Stimulated activated CD4-positive, alpha-beta T cell treated with anti-CD3 and anti-CD28 coated beads, Interleukin-2, amount 100 ng/mL, for 24 hours (primary cell): ENCODE data around the gene THEM4.
"Not testable (repeated sequence)": the region's sequence is repeated elsewhere in the genome, so short reads cannot be mapped to it uniquely, and the experiment has no call there.

Experiments
- DNase-seq, 2 donors: peaks; one replicate each; pipeline ENCODE4 v3.0.0-alpha.2; 2020

Gene THEM4

DNA sequence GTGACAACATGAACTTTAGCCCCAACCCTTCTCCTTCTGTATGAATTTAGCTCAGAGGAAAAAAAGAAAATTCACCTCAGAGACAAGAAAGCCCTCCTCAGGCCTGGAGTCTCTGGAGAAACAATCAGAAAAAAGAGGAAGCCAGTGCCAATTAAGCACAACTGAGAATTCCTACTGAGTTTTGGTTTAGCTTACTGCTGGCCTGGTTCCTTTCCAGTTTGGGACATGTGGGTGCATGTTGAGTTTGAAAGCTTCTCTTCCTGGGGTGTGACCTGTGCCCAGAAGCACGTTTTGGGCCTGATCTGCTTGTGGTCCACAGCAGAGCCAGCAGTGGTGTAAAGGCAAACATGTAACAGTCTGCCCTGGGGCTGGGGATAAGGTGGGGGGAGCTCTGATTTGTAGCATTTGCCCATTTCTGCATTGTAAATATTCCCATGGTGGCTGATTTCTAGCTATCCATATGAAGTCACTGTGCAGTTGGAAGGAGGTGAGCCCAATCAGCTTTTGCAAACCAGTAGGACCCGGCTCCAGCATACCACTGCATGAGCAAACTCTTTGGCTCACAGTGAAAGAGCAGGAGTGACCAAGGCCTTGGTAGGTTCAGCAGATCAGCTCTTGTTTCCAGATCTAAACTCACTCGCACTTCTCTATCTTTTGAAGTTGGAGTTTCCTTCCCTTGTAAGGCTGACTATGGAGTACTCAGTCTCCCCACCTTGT lies 51.1 kb downstream of the THEM4 start:
- DNase-seq = no peak

DNA sequence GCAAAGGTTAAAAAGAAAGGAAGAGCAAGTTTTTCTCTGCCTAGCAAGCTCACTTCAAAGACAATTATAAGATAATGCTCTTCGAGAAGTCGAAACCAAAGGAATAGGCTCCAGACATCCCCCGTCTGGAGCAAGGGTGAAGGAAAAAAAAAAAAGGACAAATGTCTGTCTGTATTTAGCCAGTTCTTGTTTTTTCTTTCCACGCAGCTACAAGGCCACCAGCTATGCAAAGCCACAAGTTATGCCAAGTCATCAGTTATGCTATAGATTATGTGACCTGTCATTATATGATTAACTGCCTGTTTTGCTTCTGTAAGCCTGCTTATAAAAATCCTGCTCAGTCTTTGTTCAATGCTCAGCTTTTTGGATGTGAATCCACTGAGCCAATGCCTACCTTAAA lies 53.4 kb downstream of the THEM4 start:
- DNase-seq = no peak

DNA sequence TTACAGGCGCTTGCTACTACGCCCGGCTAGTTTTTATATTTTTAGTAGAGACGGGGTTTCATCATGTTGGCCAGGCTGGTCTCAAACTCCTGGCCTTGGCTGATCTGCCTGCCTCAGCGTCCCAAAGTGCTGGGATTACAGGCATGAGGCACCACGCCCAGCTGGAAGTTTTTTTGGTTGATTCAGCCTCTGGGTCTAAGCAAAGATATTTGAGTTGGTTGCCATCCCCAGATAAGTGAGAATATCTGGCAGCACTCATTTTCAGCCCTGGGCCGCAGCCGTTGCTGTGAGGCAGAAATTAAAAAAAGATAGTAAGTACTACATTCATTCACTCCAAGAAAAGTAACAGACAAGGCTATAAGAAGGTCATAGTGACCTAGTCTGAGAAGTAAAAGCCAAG lies 53.8 kb downstream of the THEM4 start:
- DNase-seq = not testable (repeated sequence)

DNA sequence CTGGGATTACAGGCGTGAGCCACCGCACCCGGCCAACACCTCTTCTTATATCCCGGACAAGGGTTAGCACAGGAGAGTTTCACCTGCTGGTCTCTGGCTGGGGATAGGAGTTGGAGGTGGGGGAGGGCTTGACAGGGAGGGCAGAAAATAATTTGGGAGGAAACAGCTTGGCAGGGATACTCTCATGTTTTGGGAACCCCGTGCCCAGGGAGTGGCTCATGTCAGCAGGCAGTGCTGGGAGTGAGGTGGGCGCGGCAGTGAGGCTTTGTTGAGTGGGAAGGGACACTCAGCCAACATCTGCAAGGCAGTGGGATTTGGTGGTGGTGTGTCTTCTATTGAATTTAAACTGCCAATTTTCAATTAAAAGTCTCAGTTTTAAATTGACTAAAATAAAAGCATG lies 54.7 kb downstream of the THEM4 start:
- DNase-seq = no peak

DNA sequence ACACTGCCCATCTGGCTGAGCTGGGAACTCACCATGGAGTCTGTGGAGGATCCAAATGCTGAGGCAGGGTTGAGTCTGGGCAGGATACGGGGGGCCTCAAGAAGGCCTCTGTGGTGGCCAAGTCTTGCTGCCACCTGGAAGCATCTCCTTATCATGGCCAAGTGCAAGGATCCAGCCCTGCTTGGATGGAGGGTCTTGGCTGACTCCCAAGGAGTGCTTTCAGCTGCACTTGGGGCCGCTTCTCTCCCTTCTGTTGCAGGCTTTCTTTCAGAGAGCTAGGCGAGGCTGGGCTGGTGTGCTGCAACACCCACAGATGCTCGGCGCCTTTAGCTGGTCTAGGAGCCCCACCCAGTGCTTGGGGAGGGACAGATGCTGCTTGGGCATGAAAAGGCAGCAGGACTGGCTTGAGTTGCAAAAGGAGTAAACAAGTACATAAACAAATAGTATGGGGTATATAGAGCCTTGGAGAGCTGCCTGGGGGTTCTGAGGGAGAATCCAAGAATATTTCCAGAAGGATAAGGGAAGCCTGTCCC lies 55.8 kb downstream of the THEM4 start, which contains the start of gene THEM5:
THEM5 (minus strand) TSS at position 302 of the 533 bp plus-strand sequence; CDS start at position 155, 147 bp downstream.
- no peak for DNase-seq

DNA sequence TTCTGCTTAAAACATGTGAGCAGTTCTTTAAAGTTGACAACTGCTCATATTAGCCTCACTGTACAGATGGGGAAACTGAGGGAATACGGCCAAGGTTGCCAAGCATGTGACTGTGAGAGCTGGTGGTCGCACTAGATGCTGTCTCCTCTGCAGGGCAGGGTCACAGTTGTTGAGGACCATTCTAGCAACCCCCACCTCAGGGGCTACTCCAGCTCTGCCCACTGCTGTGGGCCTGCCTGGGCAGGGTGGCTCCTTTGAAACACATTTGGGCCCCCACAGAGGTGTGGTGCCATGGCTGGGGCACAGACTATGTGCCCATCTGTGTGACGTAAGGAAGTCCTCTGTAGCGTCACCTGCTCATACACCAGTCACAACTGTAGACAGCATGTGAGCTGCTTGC lies 56.6 kb downstream of the THEM4 start:
- DNase-seq = no peak

DNA sequence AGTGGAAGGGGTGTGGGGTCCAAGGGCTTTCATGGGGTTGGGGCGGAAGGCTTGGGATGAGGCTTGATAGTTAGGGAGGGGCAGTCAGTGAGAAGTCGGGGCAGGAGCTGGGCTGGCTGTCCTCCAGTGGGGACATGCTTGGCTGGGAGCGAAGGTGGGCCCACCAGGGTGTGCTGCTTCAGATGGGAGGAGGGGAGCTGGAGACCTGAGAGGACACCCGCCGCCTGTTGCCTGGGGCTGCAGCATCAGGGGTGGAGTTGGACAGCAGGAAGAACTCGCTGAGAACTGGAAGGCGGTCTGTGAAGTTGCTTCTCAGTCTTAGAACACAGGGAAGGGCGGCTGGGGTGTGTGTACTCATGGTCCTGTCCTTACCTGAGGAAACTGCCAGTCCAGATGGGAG lies 57.4 kb downstream of the THEM4 start:
- peak in 1 of 2 donors; percentile 16 for DNase-seq

DNA sequence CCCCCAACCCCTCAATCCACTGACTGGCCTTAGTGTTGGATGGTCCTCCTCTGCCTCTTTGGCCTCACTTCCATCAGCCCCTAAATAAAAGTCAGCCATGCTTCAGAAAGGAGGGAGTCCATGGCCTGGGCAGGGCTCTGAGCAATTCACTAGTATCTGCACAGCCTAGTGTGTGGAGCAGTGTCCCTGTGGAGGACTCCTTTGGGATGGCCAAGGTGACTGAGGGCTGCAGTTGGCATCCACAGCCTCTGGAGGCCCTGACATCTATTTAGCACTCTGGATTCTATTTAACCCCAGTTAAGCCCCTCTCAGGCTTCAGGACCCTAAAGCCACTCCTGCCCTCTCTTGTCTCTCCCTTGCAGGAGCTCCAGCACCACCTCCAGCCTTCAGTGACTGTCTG lies 59.4 kb downstream of the THEM4 start:
- no peak for DNase-seq

DNA sequence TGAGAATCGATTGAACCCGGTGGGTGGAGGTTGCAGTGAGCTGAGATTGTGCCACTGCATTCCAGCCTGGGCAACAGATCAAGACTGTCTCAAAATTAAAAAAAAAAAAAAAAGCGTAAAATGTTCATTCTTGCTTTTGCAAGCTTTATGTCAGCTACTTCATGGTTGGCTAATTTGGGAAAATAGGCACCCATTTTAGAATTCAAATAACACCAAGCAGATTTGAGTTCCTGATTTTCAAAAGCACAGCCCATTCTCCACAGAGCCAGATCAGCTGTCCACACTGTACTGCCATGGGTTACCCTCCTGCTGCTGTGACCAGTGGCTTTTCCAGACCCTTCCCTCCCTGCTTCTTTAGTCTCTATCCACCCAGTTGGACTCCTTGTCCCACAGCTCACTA lies 60.2 kb downstream of the THEM4 start:
- DNase-seq = no peak

DNA sequence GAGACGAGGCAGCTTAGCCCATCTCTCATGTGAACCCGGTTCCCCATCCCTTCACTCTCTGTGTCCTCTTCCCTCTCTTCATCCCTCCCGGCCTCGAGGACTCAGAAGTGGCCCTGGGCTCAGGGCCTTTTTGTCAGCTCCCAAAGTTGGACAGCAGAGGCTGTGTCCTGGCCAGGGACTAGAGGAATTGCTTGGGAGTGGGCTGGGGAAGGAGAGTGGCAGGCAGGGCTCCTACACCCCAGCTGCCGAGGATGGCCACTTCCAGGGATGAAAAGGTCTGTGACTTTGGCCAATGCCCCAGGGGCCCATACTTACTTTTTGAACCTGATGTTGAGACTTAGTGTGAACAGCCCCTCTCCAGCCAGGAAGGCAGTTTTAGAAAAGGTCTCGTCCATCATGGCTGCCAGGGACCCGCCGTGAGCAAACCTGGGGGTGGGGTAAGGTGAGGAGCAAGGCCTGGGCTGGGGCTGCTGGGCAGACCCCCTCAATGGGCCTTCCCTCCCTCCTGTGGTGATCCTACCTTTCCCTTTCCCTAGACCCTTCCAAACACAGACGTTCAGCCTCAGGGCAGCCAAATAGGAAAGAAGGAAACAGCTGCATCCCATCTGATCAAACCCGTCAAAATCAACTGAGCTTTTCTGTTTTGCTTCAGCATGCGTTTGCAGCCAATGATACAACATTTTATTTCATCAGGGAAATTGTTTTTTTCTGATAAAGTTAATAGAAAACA lies 61.3 kb downstream of the THEM4 start:
- DNase-seq = no peak

DNA sequence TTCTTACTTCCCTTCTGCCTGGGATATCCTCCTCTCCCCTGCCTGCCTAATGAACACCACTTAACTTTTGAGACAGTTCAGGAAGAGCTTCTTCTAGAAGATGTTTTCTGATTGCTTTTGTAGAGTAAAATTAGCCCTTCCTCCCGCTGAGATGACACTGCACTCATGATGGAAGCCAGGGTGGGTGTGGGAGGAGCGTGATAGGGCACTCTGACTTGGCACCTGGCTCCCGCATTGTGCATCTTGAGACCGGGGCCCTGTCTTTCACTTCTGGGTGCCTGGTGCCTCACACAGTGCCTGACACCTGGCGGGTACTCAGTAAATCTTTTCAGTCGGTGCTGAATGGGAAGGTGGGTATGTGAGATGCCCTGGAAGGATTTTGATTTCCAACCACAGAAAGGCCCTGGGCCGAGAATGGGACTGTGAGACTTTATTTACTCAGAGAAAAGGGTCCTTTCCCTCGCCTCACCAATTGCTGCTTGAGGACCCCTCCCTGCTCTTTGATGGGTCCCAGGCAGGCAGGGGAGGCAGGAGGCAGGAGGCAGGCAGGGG lies 62.5 kb downstream of the THEM4 start:
- DNase-seq = no peak

DNA sequence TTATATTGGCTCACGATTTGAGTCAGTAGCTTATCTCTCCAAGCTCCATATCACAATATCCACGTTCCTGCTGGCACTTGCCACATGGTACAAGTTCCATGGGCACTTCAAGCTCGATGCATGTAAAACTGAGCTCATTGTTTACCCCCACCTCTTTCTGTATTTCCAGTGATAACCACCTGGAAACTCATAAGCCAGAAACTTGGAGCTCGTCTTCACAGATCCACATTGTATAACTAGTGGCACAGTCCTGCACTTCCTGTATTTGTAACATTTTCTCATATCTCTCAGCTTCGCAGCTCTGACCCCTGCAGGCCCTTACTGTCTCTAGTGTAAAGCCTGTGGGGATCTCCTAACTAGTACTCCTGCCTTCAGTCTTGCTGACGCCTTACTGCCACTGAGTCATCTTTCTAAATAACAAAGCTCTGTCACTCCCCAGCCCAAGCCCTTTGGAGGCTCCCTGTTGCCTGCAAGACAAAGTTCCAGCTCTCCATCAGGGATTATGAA lies 63.2 kb downstream of the THEM4 start:
- no peak for DNase-seq

DNA sequence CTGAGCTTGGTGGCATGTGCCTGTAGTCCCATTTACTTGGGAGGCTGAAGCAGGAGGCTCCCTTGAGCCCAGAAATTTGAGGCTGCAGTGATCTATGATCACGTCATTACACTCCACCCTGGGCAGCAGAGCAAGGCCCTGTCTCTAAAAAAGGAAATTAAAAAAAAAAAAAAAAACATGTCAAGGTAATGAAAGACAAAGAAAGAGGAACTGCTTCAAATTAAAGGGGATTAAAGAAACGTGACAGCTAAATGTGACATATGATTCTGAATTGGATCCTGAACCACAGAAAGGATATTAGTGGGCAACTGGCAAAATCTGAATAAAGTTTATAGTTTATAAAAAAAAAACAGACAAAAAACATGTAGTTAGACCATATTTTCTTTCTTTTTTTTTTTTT lies 65.9 kb downstream of the THEM4 start:
- no peak for DNase-seq

DNA sequence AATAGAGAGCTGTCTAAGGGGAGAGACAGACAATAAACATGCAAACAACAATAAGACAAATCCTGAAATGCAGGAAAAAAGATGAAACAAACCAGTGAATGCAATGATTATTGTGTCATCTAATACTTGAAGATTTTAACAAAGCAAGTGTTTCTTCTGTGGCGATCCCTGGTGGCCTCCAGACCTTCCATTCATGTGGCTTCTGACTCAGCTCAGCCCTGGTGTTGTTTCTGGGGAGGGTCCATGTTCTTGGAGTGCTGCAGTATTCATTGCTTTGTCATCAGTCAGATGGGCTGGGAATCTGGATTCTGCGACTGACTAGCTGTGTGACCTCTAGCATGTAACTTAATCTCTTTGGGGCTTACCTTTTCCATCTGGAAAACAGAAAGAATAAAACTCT lies 68.2 kb downstream of the THEM4 start:
- no peak for DNase-seq

DNA sequence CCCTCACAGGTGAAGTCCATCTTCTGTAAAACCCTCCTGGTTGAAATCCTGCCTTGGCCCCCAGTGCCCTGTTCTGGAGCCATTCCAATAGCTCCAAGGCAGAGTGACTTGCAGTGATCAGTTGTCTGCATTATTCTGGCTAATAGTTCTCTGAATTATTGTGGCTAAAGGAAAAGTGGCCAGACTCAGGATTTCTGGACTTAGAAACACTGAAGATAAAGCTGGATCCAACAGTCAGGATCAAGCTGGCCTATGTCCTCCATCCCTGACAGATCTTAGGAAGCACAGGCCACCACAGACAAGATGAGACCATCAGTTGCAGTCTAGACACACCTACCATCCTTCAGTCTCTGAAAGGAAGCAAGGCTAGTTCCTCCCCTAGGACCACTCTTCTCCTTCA lies 68.9 kb downstream of the THEM4 start:
- no peak for DNase-seq

DNA sequence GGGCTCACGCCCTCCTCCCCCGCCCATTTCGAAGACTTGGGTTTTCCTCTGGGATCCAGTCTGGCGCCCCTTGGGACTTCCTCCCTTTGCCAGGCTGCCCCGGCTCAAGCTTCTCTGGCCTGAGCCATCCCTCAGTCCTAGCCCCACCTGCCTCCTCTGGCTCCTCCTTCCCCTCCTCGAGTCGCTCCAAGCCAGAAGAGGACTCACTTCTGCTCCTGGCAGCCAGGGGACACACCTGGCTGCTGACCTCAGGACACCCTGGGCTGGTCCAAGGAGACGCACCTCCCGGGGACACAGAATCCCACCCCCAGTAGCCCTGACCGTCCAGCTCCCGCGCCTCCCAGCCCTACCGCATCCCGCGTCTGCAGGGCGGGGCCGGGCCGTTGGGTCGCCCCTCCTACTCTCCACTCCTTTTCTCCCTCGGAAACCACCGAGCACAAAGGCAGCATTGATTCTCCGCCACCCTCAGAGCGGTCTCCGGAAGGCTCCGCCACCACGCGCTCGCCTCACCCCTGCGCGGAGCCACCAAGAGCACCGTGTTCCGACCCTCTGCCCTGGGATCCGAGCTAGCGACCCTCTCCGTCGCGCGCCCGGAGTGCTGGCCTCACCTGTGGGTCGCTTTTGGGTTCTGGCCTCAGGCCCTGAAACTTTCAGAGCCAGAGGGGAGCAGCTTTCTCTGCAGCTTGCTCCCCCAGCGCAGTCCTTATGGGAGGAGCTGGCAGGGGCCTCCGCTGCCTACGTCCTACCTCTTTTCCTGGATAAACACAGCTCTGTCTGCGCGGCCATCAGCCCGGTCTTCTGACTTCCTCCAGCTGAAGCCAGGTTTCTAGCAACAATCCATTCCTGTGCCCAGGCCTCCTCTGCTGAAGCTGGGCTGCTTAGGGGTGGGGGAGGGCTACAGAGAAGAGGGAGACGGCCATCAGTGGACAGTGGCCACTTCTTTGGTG lies 69.6 kb downstream of the THEM4 start, which contains the start of gene C2CD4D:
C2CD4D (minus strand) TSS at position 364 of the 947 bp plus-strand sequence. CDS start 831 bp downstream, outside the sequence.
- DNase-seq = peak; percentile 72 to 75

DNA sequence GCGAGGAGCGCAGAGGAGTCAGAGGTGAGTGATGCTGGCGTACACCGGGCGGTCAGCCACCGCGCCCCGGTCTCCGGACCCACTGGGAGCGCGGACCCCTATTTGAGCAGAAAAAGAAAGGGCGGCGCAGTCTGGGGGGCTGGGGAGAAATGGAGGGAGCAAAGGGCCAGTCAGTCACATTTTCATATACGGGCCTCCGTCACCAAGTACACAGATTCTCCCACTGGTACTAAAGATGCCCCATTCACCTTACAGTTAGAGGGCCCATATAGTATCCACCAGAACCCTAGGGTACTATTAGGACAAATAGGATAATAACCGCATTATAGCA lies 70.3 kb downstream of the THEM4 start:
- DNase-seq = no peak

DNA sequence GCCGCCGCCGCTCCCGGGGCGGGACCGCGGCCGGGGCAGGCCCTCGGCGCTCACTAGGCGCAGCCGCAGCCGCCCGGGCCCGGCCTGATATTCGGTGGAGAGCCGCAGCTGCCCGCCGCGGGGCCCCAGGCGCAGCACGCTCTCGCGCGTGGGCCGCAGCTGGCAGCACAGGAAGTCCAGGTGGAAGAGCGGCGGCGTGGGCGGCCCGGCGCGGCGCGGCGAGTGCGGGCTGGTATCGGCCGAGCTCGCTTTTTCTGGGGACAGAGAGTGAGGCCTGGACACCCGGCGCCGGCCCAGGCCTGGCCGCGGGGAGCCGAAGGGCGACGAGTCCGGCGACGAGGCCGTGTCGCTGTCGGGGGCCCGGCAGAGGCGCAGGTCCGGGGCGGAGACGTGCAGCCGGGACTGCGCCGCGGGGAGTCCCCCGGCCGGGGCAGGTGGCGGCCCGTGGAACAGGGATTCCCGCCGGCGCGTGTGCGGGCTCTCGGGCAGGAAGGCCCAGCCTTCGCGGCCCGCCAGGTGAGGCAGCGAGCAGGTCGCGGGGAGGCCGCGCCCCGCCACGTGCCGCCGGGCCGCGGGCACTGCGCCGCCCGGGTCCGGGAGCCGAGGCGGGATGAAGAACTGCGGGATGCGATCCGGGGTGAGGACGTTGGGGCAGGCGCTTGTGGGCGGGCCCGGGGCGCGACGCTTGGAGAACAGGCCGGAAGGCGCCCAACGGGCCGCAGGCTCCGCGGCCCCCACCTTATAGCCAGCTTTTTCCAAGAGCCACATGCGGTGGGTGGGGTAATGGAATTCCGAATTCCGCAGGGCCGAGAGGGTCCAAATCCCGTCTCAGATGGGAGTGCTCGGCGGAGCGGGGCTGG lies 70.9 kb downstream of the THEM4 start:
- peak in 1 of 2 donors; percentile 64 for DNase-seq

DNA sequence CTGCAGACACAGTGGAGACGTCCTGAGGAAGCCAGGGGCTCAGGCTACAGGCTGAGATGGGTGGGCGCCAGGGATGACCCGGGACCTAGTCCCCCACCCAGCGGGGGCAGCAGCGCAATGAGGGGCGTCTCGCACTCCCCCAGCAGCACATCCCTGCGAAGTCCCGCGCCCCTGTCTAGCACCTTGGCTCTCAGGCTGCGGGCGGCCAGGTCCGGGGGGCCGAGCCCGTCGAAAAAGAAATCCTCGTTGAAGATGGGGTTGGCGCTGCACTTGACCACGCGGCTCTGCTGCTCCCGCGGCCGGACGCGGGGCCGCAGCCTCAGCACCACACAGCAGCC lies 71.5 kb downstream of the THEM4 start:
- DNase-seq = no peak

DNA sequence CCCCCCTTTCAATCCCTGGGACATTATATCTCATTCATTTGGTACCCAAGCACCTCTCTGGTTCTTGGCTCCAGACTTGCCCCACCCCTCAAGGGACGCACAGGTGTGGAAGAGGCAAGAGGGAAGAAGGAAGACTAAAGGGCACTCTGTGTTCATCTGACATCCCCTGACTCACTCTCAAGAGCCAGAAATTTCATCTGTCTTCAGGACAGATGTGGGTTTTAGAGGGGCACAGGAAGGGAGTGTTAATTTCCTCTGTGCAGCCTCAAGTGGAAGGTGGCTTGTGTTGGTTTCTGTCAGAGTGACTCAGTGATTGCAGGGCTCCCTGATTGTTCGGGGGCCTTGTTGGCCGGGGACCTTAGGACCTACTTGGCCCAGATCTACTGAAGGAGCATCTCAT lies 72.1 kb downstream of the THEM4 start:
- DNase-seq = no peak

DNA sequence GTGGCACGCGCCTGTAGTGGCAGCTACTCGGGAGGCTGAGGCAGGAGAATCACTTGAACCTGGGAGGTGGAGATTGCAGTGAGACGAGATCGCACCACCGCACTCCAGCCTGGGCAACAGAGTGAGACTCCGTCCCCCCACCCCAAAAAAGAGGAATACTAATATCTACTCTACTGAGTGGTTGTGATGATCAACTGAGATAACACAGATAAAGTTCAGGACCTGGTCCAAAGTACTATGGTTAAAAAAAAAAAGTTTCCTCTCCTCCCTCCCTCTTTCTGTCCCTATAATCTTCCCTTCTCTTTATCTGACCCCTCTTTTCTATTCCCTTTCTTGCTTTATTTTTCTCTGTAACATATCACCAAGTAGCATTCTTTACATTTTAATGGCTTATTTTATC lies 73.7 kb downstream of the THEM4 start:
- DNase-seq = no peak

DNA sequence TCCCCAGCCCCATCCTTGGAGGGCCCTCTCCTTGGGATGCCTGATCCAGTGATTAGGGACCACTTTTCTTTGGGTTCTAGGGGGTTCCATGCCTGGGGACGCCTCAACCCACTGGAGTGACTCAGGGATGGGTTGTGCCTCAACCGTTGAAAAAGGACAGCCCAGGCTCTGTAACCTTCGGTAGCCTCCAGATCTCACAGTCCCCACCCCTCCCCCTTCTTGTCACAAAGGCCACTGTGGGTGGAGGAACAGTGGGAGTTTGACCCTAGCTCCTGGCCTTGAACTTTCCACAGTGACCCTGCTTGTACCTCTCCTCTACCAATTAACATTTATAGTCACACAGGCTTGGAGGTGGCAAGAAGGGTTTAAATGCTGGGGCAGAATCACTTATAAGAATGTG lies 75.1 kb downstream of the THEM4 start:
- no peak for DNase-seq
